KOPT-K1 (cell line): ENCODE data around the gene SYCP2L.
"Not testable (repeated sequence)": the region's sequence is repeated elsewhere in the genome, so short reads cannot be mapped to it uniquely, and the experiment has no call there.

Source experiments
- H3K27ac ChIP-seq: fragments of 200-600 bp; sonication (generic); 2 replicates; pipeline ENCODE4 v1.5.1; 2016; ENCODE audit warnings: antibody characterized with exemption, mild to moderate bottlenecking, low read depth, low read length; ENCODE audit not compliant: poor library complexity, severe bottlenecking
- H3K36me3 ChIP-seq: fragments of 200-600 bp; sonication (generic); 2 replicates; pipeline ENCODE4 v1.5.1; 2017; ENCODE audit warnings: antibody characterized with exemption, mild to moderate bottlenecking, low read length, moderate library complexity; ENCODE audit not compliant: insufficient read depth
- H3K9me3 ChIP-seq: fragments of 200-600 bp; sonication (generic); 2 replicates; pipeline ENCODE4 v1.5.1; 2017; ENCODE audit warnings: antibody characterized with exemption, low read length, mild to moderate bottlenecking; ENCODE audit not compliant: insufficient read depth, poor library complexity, severe bottlenecking

The SYCP2L gene

GRCh38 chr6:10886691-10887502 is at the start of gene SYCP2L:
Gene SYCP2L (plus strand): TSS chr6:10887052. CDS start chr6:10887127, 75 bp downstream.
- peaks cover 10% of the 10 kb centered on the region for H3K9me3 ChIP-seq
- no peaks in the 10 kb centered on the region for H3K36me3 ChIP-seq
- no peak within 1 kb of the TSS for H3K27ac ChIP-seq

- no peak overlapping the region for H3K27ac ChIP-seq
- H3K9me3 ChIP-seq: no peaks in the 10 kb centered on the region
- H3K36me3 ChIP-seq: no peaks in the 10 kb centered on the region
Measured at GRCh38 chr6:10837622-10837994, 49.2 kb upstream of the SYCP2L start.

- no peaks in the 10 kb centered on the region for H3K36me3 ChIP-seq
- H3K9me3 ChIP-seq: no peaks in the 10 kb centered on the region
- H3K27ac ChIP-seq: no peak within 1 kb of the TSS
Measured at GRCh38 chr6:10837995-10838793, 48.7 kb upstream of the SYCP2L start, which contains the start of gene MAK. Gene MAK (minus strand): TSS chr6:10838539. CDS start chr6:10830648, 7,891 bp downstream.

- Histone ChIP-seq H3K27ac (no peak overlapping the region), H3K9me3 (no peaks in the 10 kb centered on the region), H3K36me3 (no peaks in the 10 kb centered on the region)
Measured at GRCh38 chr6:10838794-10839333, 48.0 kb upstream of the SYCP2L start.

- no peak overlapping the region for H3K27ac ChIP-seq
- H3K36me3 ChIP-seq: no peaks in the 10 kb centered on the region
- no peaks in the 10 kb centered on the region for H3K9me3 ChIP-seq
Measured at GRCh38 chr6:10843554-10843953, 43.3 kb upstream of the SYCP2L start.

- H3K27ac ChIP-seq: no peak overlapping the region
- H3K9me3 ChIP-seq: no peaks in the 10 kb centered on the region
- no peaks in the 10 kb centered on the region for H3K36me3 ChIP-seq
Measured at GRCh38 chr6:10847684-10848083, 39.2 kb upstream of the SYCP2L start.

GRCh38 chr6:10849901-10850300 is 37.0 kb upstream of the SYCP2L start:
- Histone ChIP-seq H3K9me3 (peaks cover 5% of the 10 kb centered on the region), H3K36me3 (no peaks in the 10 kb centered on the region), H3K27ac (no peak overlapping the region)

- H3K9me3 ChIP-seq: peaks cover 10% of the 10 kb centered on the region
- H3K27ac ChIP-seq: no peak overlapping the region
- no peaks in the 10 kb centered on the region for H3K36me3 ChIP-seq
Measured at GRCh38 chr6:10850728-10851127, 36.1 kb upstream of the SYCP2L start.

- Histone ChIP-seq H3K9me3 (peaks cover 10% of the 10 kb centered on the region), H3K27ac (no peak overlapping the region), H3K36me3 (no peaks in the 10 kb centered on the region)
Measured at GRCh38 chr6:10852361-10852960, 34.4 kb upstream of the SYCP2L start.

- H3K36me3 ChIP-seq, H3K27ac ChIP-seq: not testable (repeated sequence)
- peaks cover 10% of the 10 kb centered on the region for H3K9me3 ChIP-seq
Measured at GRCh38 chr6:10853849-10854300, 33.0 kb upstream of the SYCP2L start.

- Histone ChIP-seq H3K9me3 (peaks cover 10% of the 10 kb centered on the region), H3K36me3 (no peaks in the 10 kb centered on the region), H3K27ac (no peak overlapping the region)
Measured at GRCh38 chr6:10854922-10855632, 31.8 kb upstream of the SYCP2L start.

GRCh38 chr6:10857259-10857658 is 29.6 kb upstream of the SYCP2L start:
- H3K9me3 ChIP-seq: peaks cover 10% of the 10 kb centered on the region
- no peaks in the 10 kb centered on the region for H3K36me3 ChIP-seq
- H3K27ac ChIP-seq: no peak overlapping the region

GRCh38 chr6:10861086-10861485 is 25.8 kb upstream of the SYCP2L start:
- no peaks in the 10 kb centered on the region for H3K36me3 ChIP-seq
- no peaks in the 10 kb centered on the region for H3K9me3 ChIP-seq
- H3K27ac ChIP-seq: no peak overlapping the region

- H3K36me3 ChIP-seq: no peaks in the 10 kb centered on the region
- H3K27ac ChIP-seq: no peak overlapping the region
- no peaks in the 10 kb centered on the region for H3K9me3 ChIP-seq
Measured at GRCh38 chr6:10862361-10862760, 24.5 kb upstream of the SYCP2L start.
